PC-9 (cell line): ENCODE data around the gene MZT1. TPM values are rescaled to one million over a fixed set of nuclear protein-coding genes. Genes with fewer than 3 reads are reported as not detected.

Source experiments
- BruUV-seq: library from RNA; stranded (reverse); fragments of 400-500 nt; replicated peaks from 2 replicates; lab custom pipeline; 2021; lab: Mats Ljungman, UMichigan
- CTCF ChIA-PET: fragments of 300-600 bp; sonication (Branson Sonifier 250); formaldehyde crosslinking; loops from one replicate; lab custom pipeline; 2022; ENCODE audit warnings: antibody characterized with exemption; lab: Charles Lee
- POLR2A ChIA-PET: fragments of 300-600 bp; sonication (Branson Sonifier 250); formaldehyde crosslinking; loops from one replicate; lab custom pipeline; 2022; ENCODE audit warnings: antibody characterized with exemption; ENCODE audit not compliant: unreplicated experiment; lab: Charles Lee
- DNase-seq, 2 experiments: peaks; one replicate each; pipeline versions ENCODE4 v3.0.0 to v3.0.0-alpha.2; 2015 to 2022; ENCODE audit warnings: mixed read lengths in 1 of 2
- H2AFZ ChIP-seq: fragments of 200-600 bp; sonication (generic); 2 replicates; pipeline ENCODE4 v1.8.1; 2017; ENCODE audit warnings: antibody characterized with exemption
- H3F3A ChIP-seq: fragments of 200-600 bp; sonication (generic); 2 replicates; pipeline ENCODE4 v1.8.1; 2017; ENCODE audit warnings: antibody characterized with exemption, mild to moderate bottlenecking, low read depth; ENCODE audit not compliant: insufficient read depth
- H3K27ac ChIP-seq: fragments of 200-600 bp; sonication (generic); 2 replicates; pipeline ENCODE4 v1.6.1; 2016; ENCODE audit warnings: mixed run types
- H3K27me3 ChIP-seq: fragments of 200-600 bp; sonication (generic); 2 replicates; pipeline ENCODE4 v1.6.1; 2016; ENCODE audit warnings: low read depth, mixed run types; ENCODE audit not compliant: insufficient read depth
- H3K36me3 ChIP-seq: fragments of 200-600 bp; sonication (generic); 2 replicates; pipeline ENCODE4 v1.6.1; 2016; ENCODE audit warnings: low read depth, mixed run types
- H3K4me1 ChIP-seq: fragments of 200-600 bp; sonication (generic); replicated peaks from 2 replicates; pipeline ENCODE4 v1.6.1; 2016; ENCODE audit warnings: mixed run types; ENCODE audit not compliant: insufficient read depth
- H3K4me2 ChIP-seq: fragments of 200-600 bp; sonication (generic); 2 replicates; pipeline ENCODE4 v1.6.1; 2017; ENCODE audit warnings: mixed run types
- H3K4me3 ChIP-seq: fragments of 200-600 bp; sonication (generic); 2 replicates; pipeline ENCODE4 v1.6.1; 2016; ENCODE audit warnings: mixed run types
- H3K79me2 ChIP-seq: fragments of 200-600 bp; sonication (generic); 2 replicates; pipeline ENCODE4 v1.6.1; 2017; ENCODE audit warnings: low read depth, mixed run types
- H3K9me2 ChIP-seq: fragments of 200-600 bp; sonication (generic); 2 replicates; pipeline ENCODE4 v1.8.1; 2017; ENCODE audit warnings: mild to moderate bottlenecking; ENCODE audit not compliant: insufficient read depth
- H3K9me3 ChIP-seq: fragments of 200-600 bp; sonication (generic); 2 replicates; pipeline ENCODE4 v1.8.1; 2016; ENCODE audit warnings: low read depth; ENCODE audit not compliant: insufficient read depth
- H4K20me1 ChIP-seq: fragments of 200-600 bp; sonication (generic); 2 replicates; pipeline ENCODE4 v1.8.1; 2017; ENCODE audit not compliant: insufficient read depth
- EZH2 ChIP-seq: fragments of 200-600 bp; sonication (generic); IDR thresholded peaks from 2 replicates; pipeline ENCODE4 v1.8.0; 2017; ENCODE audit warnings: antibody characterized with exemption, low read depth
- intact Hi-C: fragments of 100-400 bp; cut with micrococcal nuclease; formaldehyde crosslinking; loops from one replicate; pipeline ENCODE4 v1.10.0; 2022; ENCODE audit not compliant: unreplicated experiment
- total RNA-seq: library from RNA; stranded (reverse); gene quantifications from 2 replicates; pipeline ENCODE4 v1.2.3, GENCODE V29; 2021
- TF ChIP-seq, protein P1 (sequence below): fragments of 200-600 bp; sonication (generic); conservative IDR thresholded peaks from 2 replicates; pipeline ENCODE4 v1.6.1; 2017; ENCODE audit warnings: mixed run types, antibody characterized with exemption, mild to moderate bottlenecking, moderate library complexity

The MZT1 gene
- total RNA-seq, 1 experiment from 2014 or later = 21.0 TPM

DNA sequence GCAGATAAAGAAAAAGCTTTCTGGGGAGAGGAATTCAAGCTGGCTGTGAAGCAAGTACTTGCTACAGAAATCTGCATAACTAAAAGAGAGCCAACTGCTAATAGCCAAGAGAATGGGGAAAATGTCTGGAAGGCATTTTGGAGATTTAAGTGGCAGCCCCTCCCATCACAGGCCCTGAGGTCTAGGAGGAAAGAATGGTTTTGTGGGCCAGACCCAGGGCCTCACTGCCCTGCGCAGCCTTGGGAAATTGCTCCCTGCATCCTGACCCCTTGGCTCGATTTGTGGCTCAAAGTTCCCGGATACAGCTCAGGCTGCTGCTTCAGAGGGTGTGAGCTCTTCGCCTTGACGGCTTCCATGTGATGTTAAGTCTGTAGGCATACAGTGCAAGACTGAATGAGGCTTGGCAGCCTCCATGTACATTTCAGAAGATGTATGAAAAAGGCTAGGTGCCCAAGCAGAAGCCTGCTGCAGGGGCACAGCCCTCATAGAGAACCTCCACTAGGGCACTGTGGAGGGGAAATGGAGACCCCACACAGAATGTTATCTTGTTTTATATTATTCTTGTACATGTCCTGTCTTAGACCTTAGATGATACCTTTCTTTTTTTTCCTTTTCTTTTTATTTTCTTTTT, 34.4 kb downstream of the MZT1 start:
- no peak for DNase-seq
- TF ChIP-seq, protein P1, sequence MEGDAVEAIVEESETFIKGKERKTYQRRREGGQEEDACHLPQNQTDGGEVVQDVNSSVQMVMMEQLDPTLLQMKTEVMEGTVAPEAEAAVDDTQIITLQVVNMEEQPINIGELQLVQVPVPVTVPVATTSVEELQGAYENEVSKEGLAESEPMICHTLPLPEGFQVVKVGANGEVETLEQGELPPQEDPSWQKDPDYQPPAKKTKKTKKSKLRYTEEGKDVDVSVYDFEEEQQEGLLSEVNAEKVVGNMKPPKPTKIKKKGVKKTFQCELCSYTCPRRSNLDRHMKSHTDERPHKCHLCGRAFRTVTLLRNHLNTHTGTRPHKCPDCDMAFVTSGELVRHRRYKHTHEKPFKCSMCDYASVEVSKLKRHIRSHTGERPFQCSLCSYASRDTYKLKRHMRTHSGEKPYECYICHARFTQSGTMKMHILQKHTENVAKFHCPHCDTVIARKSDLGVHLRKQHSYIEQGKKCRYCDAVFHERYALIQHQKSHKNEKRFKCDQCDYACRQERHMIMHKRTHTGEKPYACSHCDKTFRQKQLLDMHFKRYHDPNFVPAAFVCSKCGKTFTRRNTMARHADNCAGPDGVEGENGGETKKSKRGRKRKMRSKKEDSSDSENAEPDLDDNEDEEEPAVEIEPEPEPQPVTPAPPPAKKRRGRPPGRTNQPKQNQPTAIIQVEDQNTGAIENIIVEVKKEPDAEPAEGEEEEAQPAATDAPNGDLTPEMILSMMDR = no peak
- TF ChIP-seq EZH2 = no peak
- intact Hi-C loops = no loop called here
- Histone ChIP-seq H3K4me1 (no peaks in the 10 kb centered on the region), H2AFZ (no peak overlapping the region), H3K4me3 (no peak overlapping the region), H3K36me3 (no peaks in the 10 kb centered on the region), H3K27ac (no peak overlapping the region), H3K27me3 (no peaks in the 10 kb centered on the region), H3K9me3 (no peaks in the 10 kb centered on the region), H4K20me1 (no peaks in the 10 kb centered on the region), H3K4me2 (no peak overlapping the region), H3K9me2 (no peaks in the 10 kb centered on the region), H3K79me2 (no peaks in the 10 kb centered on the region), H3F3A (no peaks in the 10 kb centered on the region; the same call in 1 of the 2 replicates)
- POLR2A ChIA-PET = no interaction called here
- no TSS peak for BruUV-seq
- CTCF ChIA-PET = no interaction called here

DNA sequence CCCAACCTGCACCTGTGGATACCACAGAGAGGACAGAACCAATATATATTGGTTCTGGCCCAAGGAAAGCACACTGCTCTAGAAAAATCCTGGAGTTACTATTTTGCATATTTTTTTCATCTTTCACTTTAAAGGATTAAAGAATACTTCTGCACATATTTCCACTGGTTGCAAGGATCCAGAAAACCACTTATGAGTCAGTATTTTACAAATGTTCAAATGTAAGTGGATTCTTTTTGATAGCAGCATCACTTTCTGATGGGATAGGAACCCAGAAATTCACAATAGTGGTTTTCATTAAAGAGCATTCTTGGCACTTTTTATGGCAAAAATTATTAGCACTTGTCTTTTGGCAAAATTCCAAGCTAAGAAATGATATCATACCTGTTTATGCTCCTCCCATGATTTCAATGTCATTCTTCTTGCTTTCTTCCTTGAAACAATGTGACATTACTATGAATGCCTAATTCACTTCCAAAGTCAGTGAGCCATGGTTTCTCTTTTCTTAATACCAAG, 38.2 kb downstream of the MZT1 start:
- BruUV-seq = no TSS peak
- CTCF ChIA-PET = no interaction called here

DNA sequence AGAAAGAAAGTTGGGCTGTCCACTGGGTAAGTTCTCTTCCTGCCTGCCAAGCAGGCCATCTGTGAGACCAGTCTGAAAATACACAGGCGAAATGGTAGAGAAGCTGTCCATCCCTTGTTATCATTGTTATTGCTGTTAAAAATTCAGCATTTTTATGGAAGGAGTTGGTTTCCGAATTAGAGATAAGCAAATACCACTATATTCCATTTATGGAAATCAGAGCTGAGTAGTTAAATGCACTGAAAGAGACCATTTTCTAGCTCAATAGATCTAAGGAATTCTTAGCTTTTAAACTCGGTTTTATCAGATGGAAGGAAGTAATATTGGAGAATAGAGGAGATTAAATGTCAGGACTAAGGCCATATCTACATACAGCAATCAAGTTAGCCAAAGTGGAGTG, 40.7 kb downstream of the MZT1 start:
- no peaks in the 10 kb centered on the region for H3K36me3 ChIP-seq
- no peak overlapping the region for H2AFZ ChIP-seq
- ChIA-PET POLR2A (interaction anchor here (0.7 kb wide), 1 partner anchor 369 kb away, joined by 9 read pairs; no protein-coding TSS in a partner anchor), CTCF (no interaction called here)
- no peaks in the 10 kb centered on the region for H3K9me3 ChIP-seq
- H3K9me2 ChIP-seq = no peaks in the 10 kb centered on the region
- H3K79me2 ChIP-seq = no peaks in the 10 kb centered on the region
- no peak for DNase-seq
- H3K27me3 ChIP-seq = no peaks in the 10 kb centered on the region; the same call in 1 of the 2 replicates
- no TSS peak for BruUV-seq
- intact Hi-C loops = no loop called here
- no peaks in the 10 kb centered on the region for H3F3A ChIP-seq
- H3K27ac ChIP-seq = no peak overlapping the region
- H3K4me1 ChIP-seq = no peaks in the 10 kb centered on the region
- H3K4me3 ChIP-seq = no peak overlapping the region
- H4K20me1 ChIP-seq = no peaks in the 10 kb centered on the region
- TF ChIP-seq, protein P1 = no peak
- no peak for TF ChIP-seq EZH2
- H3K4me2 ChIP-seq = no peak overlapping the region

More for the DNA sequence above, 38.2 kb downstream of the MZT1 start:
- Histone ChIP-seq H3K4me1 (no peaks in the 10 kb centered on the region), H3K27ac (no peak overlapping the region), H3K27me3 (no peaks in the 10 kb centered on the region), H3K4me3 (no peak overlapping the region), H2AFZ (no peak overlapping the region), H3K4me2 (no peak overlapping the region), H3K9me3 (no peaks in the 10 kb centered on the region), H3F3A (no peaks in the 10 kb centered on the region), H3K36me3 (no peaks in the 10 kb centered on the region), H3K9me2 (no peaks in the 10 kb centered on the region), H4K20me1 (no peaks in the 10 kb centered on the region), H3K79me2 (no peaks in the 10 kb centered on the region)
- POLR2A ChIA-PET = no interaction called here
- DNase-seq = no peak
- intact Hi-C loops = no loop called here
- TF ChIP-seq, protein P1 = no peak
- TF ChIP-seq EZH2 = no peak
